NCI-H146 (cell line): ENCODE measurements around the gene NHSL1.

ENCODE experiments used
- DNase-seq: peaks from one replicate; lab custom pipeline; 2025; lab: John Stamatoyannopoulos, UW

Gene NHSL1

GRCh38 chr6:138456401-138456790 lies 42.9 kb downstream of the NHSL1 start:
- no peak for DNase-seq

GRCh38 chr6:138455746-138456400 lies 43.4 kb downstream of the NHSL1 start:
- no peak for DNase-seq

GRCh38 chr6:138454981-138455706 lies 44.1 kb downstream of the NHSL1 start:
- no peak for DNase-seq

- no peak for DNase-seq
These were observed 48.3 kb downstream of the NHSL1 start for GRCh38 chr6:138451043-138451442.

- DNase-seq: peak; percentile 73
These were observed 48.8 kb downstream of the NHSL1 start for GRCh38 chr6:138450445-138450844.

- no peak for DNase-seq
These were observed 52.5 kb downstream of the NHSL1 start for GRCh38 chr6:138446821-138447220.

- no peak for DNase-seq
These were observed 55.3 kb downstream of the NHSL1 start for GRCh38 chr6:138443979-138444378.

GRCh38 chr6:138442663-138443062 lies 56.6 kb downstream of the NHSL1 start:
- DNase-seq: no peak

GRCh38 chr6:138441965-138442364 lies 57.3 kb downstream of the NHSL1 start:
- DNase-seq: no peak

- no peak for DNase-seq
These were observed 58.4 kb downstream of the NHSL1 start for GRCh38 chr6:138440758-138441357.

GRCh38 chr6:138440296-138440695 lies 59.0 kb downstream of the NHSL1 start:
- DNase-seq: no peak

GRCh38 chr6:138439546-138439945 lies 59.7 kb downstream of the NHSL1 start:
- no peak for DNase-seq

- no peak for DNase-seq
These were observed 64.4 kb downstream of the NHSL1 start for GRCh38 chr6:138434925-138435324.

GRCh38 chr6:138434096-138434495 lies 65.2 kb downstream of the NHSL1 start:
- no peak for DNase-seq

GRCh38 chr6:138432063-138432356 lies 67.3 kb downstream of the NHSL1 start:
- DNase-seq: no peak

GRCh38 chr6:138431256-138432062 lies 67.8 kb downstream of the NHSL1 start:
- DNase-seq: no peak

GRCh38 chr6:138430361-138431145 lies 68.7 kb downstream of the NHSL1 start:
- DNase-seq: no peak

GRCh38 chr6:138429761-138430160 lies 69.5 kb downstream of the NHSL1 start:
- no peak for DNase-seq

- DNase-seq: peak; percentile 66
These were observed 70.2 kb downstream of the NHSL1 start for GRCh38 chr6:138428944-138429598.

GRCh38 chr6:138427701-138428100 lies 71.6 kb downstream of the NHSL1 start:
- no peak for DNase-seq

- DNase-seq: no peak
These were observed 72.7 kb downstream of the NHSL1 start for GRCh38 chr6:138426500-138427123.
